Panc1 (cell line): ENCODE results near the gene TRIOBP. TPM values are rescaled to one million over a fixed set of nuclear protein-coding genes. Genes with fewer than 3 reads are reported as not detected.

ENCODE experiments used
- ATAC-seq: fragments of 200-7000 bp; cut with Tn5 transposase; 2 replicates; pipeline ENCODE4 v1.9.1; 2020; ENCODE audit warnings: mild to moderate bottlenecking, moderate library complexity
- BruUV-seq: library from RNA; stranded (reverse); fragments of 400-500 nt; replicated peaks from 2 replicates; lab custom pipeline; 2021; lab: Mats Ljungman, UMichigan
- CTCF ChIA-PET: fragments of 300-600 bp; sonication (Branson Sonifier 250); formaldehyde crosslinking; loops from one replicate; lab custom pipeline; 2022; ENCODE audit warnings: antibody characterized with exemption; lab: Charles Lee
- POLR2A ChIA-PET: fragments of 300-600 bp; sonication (Branson Sonifier 250); formaldehyde crosslinking; loops from one replicate; lab custom pipeline; 2022; ENCODE audit warnings: antibody characterized with exemption; lab: Charles Lee
- DNase-seq: peaks from one replicate; pipeline ENCODE4 v3.0.0-alpha.2; 2010; ENCODE audit warnings: low read depth, low spot score
- H3K27ac ChIP-seq: 2 replicates; pipeline ENCODE4 v1.5.1; 2011; ENCODE audit warnings: mild to moderate bottlenecking, low read length, inconsistent platforms
- H3K27me3 ChIP-seq: fragments of 200-500 bp; sonication (Bioruptor generic); 2 replicates; pipeline ENCODE4 v1.6.0; 2014; ENCODE audit warnings: low read length, inconsistent platforms; ENCODE audit not compliant: control insufficient read depth, insufficient read depth
- H3K36me3 ChIP-seq: fragments of 200-500 bp; sonication (Bioruptor generic); 2 replicates; pipeline ENCODE4 v1.5.1; 2014; ENCODE audit warnings: inconsistent platforms, mild to moderate bottlenecking, low read length, moderate library complexity; ENCODE audit not compliant: control insufficient read depth, insufficient read depth
- H3K4me1 ChIP-seq: 2 replicates; pipeline ENCODE4 v1.5.1; 2011; ENCODE audit warnings: inconsistent platforms, mild to moderate bottlenecking, low read length, moderate library complexity; ENCODE audit not compliant: control insufficient read depth, insufficient read depth
- H3K4me3 ChIP-seq, 2 experiments: 2 replicates each; pipeline ENCODE4 v1.5.1; 2011 to 2012; ENCODE audit warnings: low read depth in 2 of 2, low read length in 2 of 2, mild to moderate bottlenecking in 2 of 2, inconsistent platforms in 1 of 2, moderate library complexity in 1 of 2
- H3K9me3 ChIP-seq: fragments of 200-500 bp; sonication (Bioruptor generic); 2 replicates; pipeline ENCODE4 v1.5.1; 2014; ENCODE audit warnings: low read depth, mild to moderate bottlenecking, inconsistent platforms, low read length, moderate library complexity; ENCODE audit not compliant: control insufficient read depth, insufficient read depth
- POLR2AphosphoS5 ChIP-seq: IDR thresholded peaks from 2 replicates; pipeline ENCODE4 v1.6.1; 2012; ENCODE audit warnings: mild to moderate bottlenecking, low read depth, low read length, moderate library complexity
- SIN3A ChIP-seq: IDR thresholded peaks from 2 replicates; pipeline ENCODE4 v1.6.1; 2012; ENCODE audit warnings: low read depth, mild to moderate bottlenecking, low read length, moderate library complexity, borderline replicate concordance; ENCODE audit not compliant: insufficient read depth
- TCF7L2 ChIP-seq: IDR thresholded peaks from 2 replicates; pipeline ENCODE4 v1.6.1; 2011; ENCODE audit warnings: mild to moderate bottlenecking, low read depth, low read length, inconsistent platforms
- in situ Hi-C: cut with HindIII; loops from 2 replicates; pipeline ENCODE4 v1.10.0; 2016; ENCODE audit warnings: low sequenced_read_pairs, low pct_unique_long_range_greater_than_20kb
- intact Hi-C: fragments of 100-400 bp; cut with micrococcal nuclease; formaldehyde crosslinking; loops from one replicate; pipeline ENCODE4 v1.10.0; 2022; ENCODE audit not compliant: unreplicated experiment
- total RNA-seq: library from RNA; stranded (reverse); gene quantifications from one replicate; pipeline ENCODE4 v1.2.1, GENCODE V29; 2021; ENCODE audit not compliant: unreplicated experiment
- TF ChIP-seq, protein P1 (sequence below), 2 experiments: IDR thresholded peaks; 2 replicates each; pipeline ENCODE4 v1.6.1; 2011 to 2012; ENCODE audit warnings: low read depth in 2 of 2, control low read depth in 1 of 2, low read length in 1 of 2, mild to moderate bottlenecking in 1 of 2, moderate library complexity in 1 of 2; ENCODE audit not compliant: insufficient read depth in 1 of 2
- TF ChIP-seq, protein P2 (sequence below): fragments of 450-650 bp; IDR thresholded peaks from 2 replicates; pipeline ENCODE4 v1.5.1; 2017; ENCODE audit warnings: mild to moderate bottlenecking

Gene TRIOBP
- total RNA-seq, 1 experiment from 2014 or later: 50.5 TPM

DNA sequence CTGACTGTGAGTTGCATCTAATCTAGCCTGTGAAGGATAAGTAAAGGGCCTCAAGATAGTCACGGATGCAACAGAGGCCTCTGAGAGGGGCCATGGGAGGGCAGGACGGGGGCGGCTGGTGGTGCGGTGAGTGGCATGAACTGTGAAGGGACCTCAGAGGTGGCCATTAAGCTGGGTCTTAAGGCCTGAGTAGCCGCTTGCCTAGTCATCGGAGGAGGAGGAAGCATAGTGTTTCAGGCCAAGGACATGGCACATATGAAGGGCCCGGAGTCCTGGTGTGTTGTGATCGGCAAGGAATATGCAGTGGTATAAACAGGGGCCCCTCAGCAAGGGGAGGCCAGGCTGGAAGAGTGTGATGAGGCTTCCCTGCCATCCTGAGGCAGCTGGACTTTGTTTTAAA is 51.8 kb downstream of the TRIOBP start:
- Histone ChIP-seq H3K27ac (peak overlapping the region; percentile 74; the same call in 1 of the 2 replicates), H3K27me3 (no peaks in the 10 kb centered on the region), H3K4me3 (peak overlapping the region in 1 of 2 experiments; percentile 77; a peak in 1 of 4 replicates), H3K4me1 (peaks cover 68% of the 10 kb centered on the region), H3K36me3 (no peaks in the 10 kb centered on the region; the same call in 1 of the 2 replicates), H3K9me3 (no peaks in the 10 kb centered on the region)
- no TSS peak for BruUV-seq
- POLR2A ChIA-PET: interaction anchor here (0.6 to 0.7 kb wide), 2 partner anchors 31 to 438 kb away, joined by 3 read pairs; no protein-coding TSS in a partner anchor
- no peak for ATAC-seq
- DNase-seq: no peak
- no peak for TF ChIP-seq SIN3A
- TF ChIP-seq, protein P1, sequence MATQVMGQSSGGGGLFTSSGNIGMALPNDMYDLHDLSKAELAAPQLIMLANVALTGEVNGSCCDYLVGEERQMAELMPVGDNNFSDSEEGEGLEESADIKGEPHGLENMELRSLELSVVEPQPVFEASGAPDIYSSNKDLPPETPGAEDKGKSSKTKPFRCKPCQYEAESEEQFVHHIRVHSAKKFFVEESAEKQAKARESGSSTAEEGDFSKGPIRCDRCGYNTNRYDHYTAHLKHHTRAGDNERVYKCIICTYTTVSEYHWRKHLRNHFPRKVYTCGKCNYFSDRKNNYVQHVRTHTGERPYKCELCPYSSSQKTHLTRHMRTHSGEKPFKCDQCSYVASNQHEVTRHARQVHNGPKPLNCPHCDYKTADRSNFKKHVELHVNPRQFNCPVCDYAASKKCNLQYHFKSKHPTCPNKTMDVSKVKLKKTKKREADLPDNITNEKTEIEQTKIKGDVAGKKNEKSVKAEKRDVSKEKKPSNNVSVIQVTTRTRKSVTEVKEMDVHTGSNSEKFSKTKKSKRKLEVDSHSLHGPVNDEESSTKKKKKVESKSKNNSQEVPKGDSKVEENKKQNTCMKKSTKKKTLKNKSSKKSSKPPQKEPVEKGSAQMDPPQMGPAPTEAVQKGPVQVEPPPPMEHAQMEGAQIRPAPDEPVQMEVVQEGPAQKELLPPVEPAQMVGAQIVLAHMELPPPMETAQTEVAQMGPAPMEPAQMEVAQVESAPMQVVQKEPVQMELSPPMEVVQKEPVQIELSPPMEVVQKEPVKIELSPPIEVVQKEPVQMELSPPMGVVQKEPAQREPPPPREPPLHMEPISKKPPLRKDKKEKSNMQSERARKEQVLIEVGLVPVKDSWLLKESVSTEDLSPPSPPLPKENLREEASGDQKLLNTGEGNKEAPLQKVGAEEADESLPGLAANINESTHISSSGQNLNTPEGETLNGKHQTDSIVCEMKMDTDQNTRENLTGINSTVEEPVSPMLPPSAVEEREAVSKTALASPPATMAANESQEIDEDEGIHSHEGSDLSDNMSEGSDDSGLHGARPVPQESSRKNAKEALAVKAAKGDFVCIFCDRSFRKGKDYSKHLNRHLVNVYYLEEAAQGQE (IDR thresholded peaks at IDR 0.05; ENCODE audit: insufficient read depth in 1 of 2, low read depth in 2 of 2, low read length in 1 of 2): no peak
- TF ChIP-seq, protein P2, sequence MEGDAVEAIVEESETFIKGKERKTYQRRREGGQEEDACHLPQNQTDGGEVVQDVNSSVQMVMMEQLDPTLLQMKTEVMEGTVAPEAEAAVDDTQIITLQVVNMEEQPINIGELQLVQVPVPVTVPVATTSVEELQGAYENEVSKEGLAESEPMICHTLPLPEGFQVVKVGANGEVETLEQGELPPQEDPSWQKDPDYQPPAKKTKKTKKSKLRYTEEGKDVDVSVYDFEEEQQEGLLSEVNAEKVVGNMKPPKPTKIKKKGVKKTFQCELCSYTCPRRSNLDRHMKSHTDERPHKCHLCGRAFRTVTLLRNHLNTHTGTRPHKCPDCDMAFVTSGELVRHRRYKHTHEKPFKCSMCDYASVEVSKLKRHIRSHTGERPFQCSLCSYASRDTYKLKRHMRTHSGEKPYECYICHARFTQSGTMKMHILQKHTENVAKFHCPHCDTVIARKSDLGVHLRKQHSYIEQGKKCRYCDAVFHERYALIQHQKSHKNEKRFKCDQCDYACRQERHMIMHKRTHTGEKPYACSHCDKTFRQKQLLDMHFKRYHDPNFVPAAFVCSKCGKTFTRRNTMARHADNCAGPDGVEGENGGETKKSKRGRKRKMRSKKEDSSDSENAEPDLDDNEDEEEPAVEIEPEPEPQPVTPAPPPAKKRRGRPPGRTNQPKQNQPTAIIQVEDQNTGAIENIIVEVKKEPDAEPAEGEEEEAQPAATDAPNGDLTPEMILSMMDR: no peak
- TF ChIP-seq TCF7L2: no peak
- no peak for TF ChIP-seq POLR2AphosphoS5
- in situ Hi-C loops: no loop called here
- intact Hi-C loops: no loop called here
- CTCF ChIA-PET: no interaction called here

- CTCF ChIA-PET: no interaction called here
- intact Hi-C loops: no loop called here
- TF ChIP-seq, protein P2: no peak
- TF ChIP-seq, protein P1 (IDR thresholded peaks at IDR 0.05; ENCODE audit: insufficient read depth in 1 of 2, low read depth in 2 of 2, low read length in 1 of 2): no peak
- TF ChIP-seq SIN3A: no peak
- POLR2A ChIA-PET: interaction anchor here (0.6 to 1.4 kb wide), 3 partner anchors 8 to 439 kb away, joined by 3 to 10 read pairs (median 3); no protein-coding TSS in a partner anchor
- Histone ChIP-seq H3K27ac (peak overlapping the region; percentile 34), H3K4me1 (peaks cover 68% of the 10 kb centered on the region), H3K36me3 (no peaks in the 10 kb centered on the region; the same call in 1 of the 2 replicates), H3K4me3 (no peak overlapping the region), H3K9me3 (no peaks in the 10 kb centered on the region), H3K27me3 (no peaks in the 10 kb centered on the region)
- BruUV-seq: no TSS peak
- no peak for DNase-seq
- no peak for ATAC-seq
- in situ Hi-C loops: no loop called here
These were observed 52.4 kb downstream of the TRIOBP start for GRCh38 chr22:37749226-37749625.
